SK-N-SH (cell line): ENCODE data around the gene IFITM5. TPM values are rescaled to one million over a fixed set of nuclear protein-coding genes. Genes with fewer than 3 reads are reported as not detected.

Experiments used
- CTCF ChIA-PET: fragments of 300-600, 350-600 bp; formaldehyde crosslinking; extraction: SDS; loops from one replicate; lab custom pipeline; 2021; lab: Yijun Ruan, JAX
- POLR2A ChIA-PET: fragments of 350-600 bp; sonication (Branson Sonifier 250); formaldehyde crosslinking; extraction: SDS; loops from one replicate; lab custom pipeline; 2020; ENCODE audit warnings: antibody characterized with exemption, inconsistent platforms; lab: Yijun Ruan, JAX
- DNase-seq: peaks from one replicate; pipeline ENCODE4 v3.0.0; 2012
- H2AFZ ChIP-seq: fragments of 200-600 bp; sonication (generic); 2 replicates; pipeline ENCODE4 v1.8.1; 2016; ENCODE audit warnings: antibody characterized with exemption, mild to moderate bottlenecking, low read depth
- H3F3A ChIP-seq: fragments of 200-600 bp; sonication (generic); replicated peaks from 2 replicates; pipeline ENCODE3; 2016; ENCODE audit warnings: antibody characterized with exemption, mild to moderate bottlenecking; ENCODE audit not compliant: insufficient read depth
- H3K27ac ChIP-seq, 2 experiments: fragments of 200-500 bp in 1 of 2; fragments of 200-600 bp in 1 of 2; sonication (Bioruptor generic) in 1 of 2; sonication (generic), shearing (Covaris generic) in 1 of 2; 2 replicates each; pipeline versions ENCODE4 v1.5.1 to v1.6.1; 2014 to 2016; ENCODE audit warnings: low read depth in 2 of 2, inconsistent platforms in 1 of 2, low read length in 1 of 2, mild to moderate bottlenecking in 1 of 2, mixed read lengths in 1 of 2
- H3K27me3 ChIP-seq: fragments of 200-600 bp; sonication (generic), shearing (Covaris generic); 2 replicates; pipeline ENCODE4 v1.6.1; 2016; ENCODE audit warnings: mixed run types; ENCODE audit not compliant: insufficient read depth
- H3K36me3 ChIP-seq, 2 experiments: fragments of 200-500 bp in 1 of 2; fragments of 200-600 bp in 1 of 2; sonication (Bioruptor generic) in 1 of 2; sonication (generic) in 1 of 2; replicated peaks in 1 of 2; 2 replicates each; pipeline versions ENCODE3 to v1.5.1; 2014 to 2016; ENCODE audit warnings: low read length in 1 of 2, mild to moderate bottlenecking in 1 of 2; ENCODE audit not compliant: insufficient read depth in 2 of 2, control insufficient read depth in 1 of 2
- H3K4me1 ChIP-seq, 2 experiments: fragments of 200-500 bp in 1 of 2; fragments of 200-600 bp in 1 of 2; sonication (Bioruptor generic) in 1 of 2; sonication (generic), shearing (Covaris generic) in 1 of 2; 2 replicates each; pipeline versions ENCODE4 v1.5.1 to v1.6.1; 2014 to 2016; ENCODE audit warnings: low read depth in 1 of 2, low read length in 1 of 2, mixed run types in 1 of 2; ENCODE audit not compliant: insufficient read depth in 2 of 2, control insufficient read depth in 1 of 2
- H3K4me2 ChIP-seq: fragments of 200-600 bp; sonication (generic), shearing (Covaris generic); 2 replicates; pipeline ENCODE4 v1.6.1; 2017; ENCODE audit warnings: mixed run types
- H3K4me3 ChIP-seq, 2 experiments: fragments of 200-500 bp in 1 of 2; fragments of 200-600 bp in 1 of 2; sonication (Bioruptor generic) in 1 of 2; sonication (generic), shearing (Covaris generic) in 1 of 2; 2 replicates each; pipeline versions ENCODE4 v1.5.1 to v1.8.1; 2014 to 2016; ENCODE audit warnings: low read depth in 2 of 2, inconsistent platforms in 1 of 2, low read length in 1 of 2, mild to moderate bottlenecking in 1 of 2, mixed read lengths in 1 of 2, moderate library complexity in 1 of 2
- H3K79me2 ChIP-seq: fragments of 200-600 bp; sonication (generic); 2 replicates; pipeline ENCODE4 v1.8.1; 2017; ENCODE audit warnings: mild to moderate bottlenecking; ENCODE audit not compliant: insufficient read depth
- H3K9ac ChIP-seq: fragments of 200-600 bp; sonication (generic); 2 replicates; pipeline ENCODE4 v1.6.1; 2017; ENCODE audit warnings: mixed run types
- H3K9me2 ChIP-seq: fragments of 200-600 bp; sonication (generic); 2 replicates; pipeline ENCODE4 v1.6.1; 2017; ENCODE audit warnings: mixed run types
- H3K9me3 ChIP-seq: fragments of 200-600 bp; sonication (generic); 2 replicates; pipeline ENCODE4 v1.6.1; 2017; ENCODE audit warnings: mixed run types, mild to moderate bottlenecking, moderate library complexity
- H4K20me1 ChIP-seq: fragments of 200-600 bp; sonication (generic); 2 replicates; pipeline ENCODE4 v1.6.1; 2017; ENCODE audit warnings: mild to moderate bottlenecking, mixed run types; ENCODE audit not compliant: insufficient read depth
- CHD2 ChIP-seq: fragments of 150-350 bp; IDR thresholded peaks from 2 replicates; pipeline ENCODE4 v1.6.1; 2018; ENCODE audit warnings: low read length; ENCODE audit not compliant: partially characterized antibody
- EP300 ChIP-seq, 2 experiments: IDR thresholded peaks; 2 replicates each; pipeline versions ENCODE4 v1.4.0 to v1.6.1; 2012; ENCODE audit warnings: borderline replicate concordance in 1 of 2, low read depth in 1 of 2, low read length in 1 of 2
- FOSL2 ChIP-seq: IDR thresholded peaks from 2 replicates; pipeline ENCODE4 v1.4.0; 2012; ENCODE audit warnings: low read depth, mild to moderate bottlenecking, moderate library complexity, borderline replicate concordance
- MEF2A ChIP-seq: IDR thresholded peaks from 2 replicates; pipeline ENCODE4 v1.4.0; 2012; ENCODE audit warnings: low read depth, borderline replicate concordance
- RAD21 ChIP-seq: IDR thresholded peaks from 2 replicates; pipeline ENCODE4 v1.6.1; 2012; ENCODE audit warnings: mild to moderate bottlenecking, low read length
- RCOR1 ChIP-seq: fragments of 150-350 bp; IDR thresholded peaks from 2 replicates; pipeline ENCODE4 v1.6.1; 2017; ENCODE audit warnings: antibody characterized with exemption, low read length
- RFX5 ChIP-seq: IDR thresholded peaks from 2 replicates; pipeline ENCODE4 v1.6.1; 2012; ENCODE audit warnings: mild to moderate bottlenecking, improper control_type of control experiment, low read length
- SIN3A ChIP-seq: IDR thresholded peaks from 2 replicates; pipeline ENCODE4 v1.6.1; 2012; ENCODE audit warnings: low read depth, mild to moderate bottlenecking, low read length, moderate library complexity, borderline replicate concordance
- TAF1 ChIP-seq: IDR thresholded peaks from 2 replicates; pipeline ENCODE4 v1.6.1; 2012; ENCODE audit warnings: low read depth, mild to moderate bottlenecking, low read length, moderate library complexity, borderline replicate concordance
- TCF12 ChIP-seq: IDR thresholded peaks from 2 replicates; pipeline ENCODE4 v1.4.0; 2012
- USF2 ChIP-seq: fragments of 150-350 bp; IDR thresholded peaks from 2 replicates; pipeline ENCODE4 v1.6.1; 2017; ENCODE audit warnings: antibody characterized with exemption, low read length, low read depth, borderline replicate concordance
- WGBS: methylation state at CpG from one replicate; pipeline ENCODE4 v1.1.6; 2017; ENCODE audit warnings: low lambda C conversion rate; 5-methylcytosine and 5-hydroxymethylcytosine counted together
- polyA plus RNA-seq, 3 experiments: library from polyadenylated mRNA; depleted of rRNA; stranded (reverse); fragments of >200 nt; gene quantifications; 2 replicates each; pipeline ENCODE4 v1.2.3, GENCODE V29; 2012

Gene IFITM5
- polyA plus RNA-seq, 1 of the 3 experiments (the other 2 are of a cell fraction): not detected

GRCh38 chr11:257766-258493 is 41.4 kb downstream of the IFITM5 start:
- Histone ChIP-seq H3K4me1 (no peaks in the 10 kb centered on the region), H3K4me2 (no peak overlapping the region), H3K36me3 (peaks cover 0 to 7% of the 10 kb centered on the region in 2 experiments), H3K9ac (no peak overlapping the region), H4K20me1 (no peaks in the 10 kb centered on the region), H3K4me3 (no peak overlapping the region), H3K9me3 (no peaks in the 10 kb centered on the region), H3K79me2 (no peaks in the 10 kb centered on the region), H3K27ac (no peak overlapping the region), H3K9me2 (no peaks in the 10 kb centered on the region), H3K27me3 (no peaks in the 10 kb centered on the region), H2AFZ (no peak overlapping the region), H3F3A (peaks cover 8% of the 10 kb centered on the region)
- CTCF ChIA-PET: interaction anchor here (1.5 kb wide), 1 partner anchor 191 kb away, joined by 4 read pairs; no protein-coding TSS in a partner anchor
- TF ChIP-seq SIN3A (no peak), RAD21 (0 out of 2 replicates have a peak, but pooled peaks have one; percentile 11), EP300 (IDR thresholded peaks at IDR 0.05; ENCODE audit: borderline replicate concordance in 1 of 2, low read depth in 1 of 2, low read length in 1 of 2) (no peak), FOSL2 (no peak), RFX5 (no peak)
- no peak for DNase-seq
- POLR2A ChIA-PET: no interaction called here
- WGBS: 75% methylated on average over 15 of the region's 15 CpGs

- H3F3A ChIP-seq: peaks cover 8% of the 10 kb centered on the region
- H2AFZ ChIP-seq: no peak overlapping the region
- H3K27me3 ChIP-seq: no peaks in the 10 kb centered on the region
- ChIA-PET POLR2A (no interaction called here), CTCF (interaction anchor here (0.9 to 1.5 kb wide), 3 partner anchors 9 to 192 kb away, joined by 3 to 4 read pairs (median 4); no protein-coding TSS in a partner anchor)
- H3K79me2 ChIP-seq: no peaks in the 10 kb centered on the region
- TF ChIP-seq TCF12 (no peak), RCOR1 (no peak), MEF2A (no peak), TAF1 (no peak), CHD2 (no peak), USF2 (no peak)
- WGBS: 46% methylated on average over 9 of the region's 14 CpGs
- no peak overlapping the region for H3K4me3 ChIP-seq
- no peak overlapping the region for H3K9ac ChIP-seq
- no peak overlapping the region for H3K4me2 ChIP-seq
- H3K9me3 ChIP-seq: no peaks in the 10 kb centered on the region
- DNase-seq: no peak
- peaks cover 3 to 15% of the 10 kb centered on the region in 2 experiments for H3K36me3 ChIP-seq
- no peak overlapping the region for H3K27ac ChIP-seq
- H3K4me1 ChIP-seq: no peaks in the 10 kb centered on the region
- H3K9me2 ChIP-seq: no peaks in the 10 kb centered on the region
- no peaks in the 10 kb centered on the region for H4K20me1 ChIP-seq
Measured at GRCh38 chr11:256952-257737, 42.2 kb downstream of the IFITM5 start.
